ENCODE results near the gene GALK1. TPM values are rescaled to one million over a fixed set of nuclear protein-coding genes. Genes with fewer than 3 reads are reported as not detected.
"Not testable (repeated sequence)": the region's sequence is repeated elsewhere in the genome, so short reads cannot be mapped to it uniquely, and the experiment has no call there.

Gene GALK1
- polyA plus RNA-seq, 2 of the 4 experiments (the other 2 are of a cell fraction): 20.7 to 54.3 TPM

DNA sequence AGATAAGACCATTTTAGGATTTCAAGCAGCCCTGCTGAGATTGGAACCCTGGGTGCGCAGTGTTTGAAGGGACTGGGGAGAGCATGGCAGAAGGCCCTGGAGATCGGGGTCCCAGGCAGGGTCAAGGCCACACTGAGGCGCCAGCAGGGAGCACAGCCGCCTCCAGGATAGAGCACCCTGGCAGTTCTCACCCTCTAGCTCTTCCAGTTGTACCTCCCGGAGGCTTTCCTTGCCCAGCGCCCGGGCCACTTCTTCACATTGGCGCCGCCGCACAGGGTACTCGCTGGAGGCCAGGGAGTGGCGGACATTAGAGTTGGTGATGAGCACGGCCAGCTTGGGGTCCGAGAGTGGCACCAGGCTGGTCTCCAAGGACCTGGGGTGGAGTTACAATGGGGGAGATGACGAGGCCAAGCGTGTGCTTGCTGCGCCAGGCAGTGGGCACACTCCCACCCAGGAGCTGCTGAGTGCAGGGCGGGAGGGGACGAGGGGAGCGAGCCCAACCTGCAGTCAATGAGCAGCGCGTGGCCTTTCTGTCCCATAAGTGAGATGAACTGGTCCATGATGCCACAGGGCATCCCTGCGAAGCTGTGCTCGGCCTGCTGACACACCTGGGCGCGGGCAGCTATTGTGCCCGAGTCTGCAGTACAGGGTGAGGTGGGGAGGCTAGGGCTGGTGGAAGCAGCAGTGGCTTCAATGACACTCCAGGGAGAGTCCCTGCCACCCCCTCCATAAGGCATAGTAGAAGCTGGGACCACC lies 2.3 kb downstream of the GALK1 start:
- WGBS (ENCODE audit: missing lambda C conversion rate): 95% methylated on average over 27 of the region's 27 CpGs
- Histone ChIP-seq H3K27ac (no peak overlapping the region), H3K4me3 (no peak overlapping the region), H3K4me1 (peaks cover 13% of the 10 kb centered on the region), H3K9me3 (no peaks in the 10 kb centered on the region), H3K4me2 (no peak overlapping the region)
- ATAC-seq: no peak
- 0 out of 2 replicates have a peak, but pooled peaks have one; percentile 15 for TF ChIP-seq POLR2A (IDR thresholded peaks at IDR 0.05; ENCODE audit: low read length)
- no peak for TF ChIP-seq EHF (CRISPR knock-in tag; IDR thresholded peaks at IDR 0.05)
- no peak for DNase-seq (ENCODE audit: low read depth in 1 of 2, low spot score in 1 of 2)
- no peak for FAIRE-seq
- ChIA-PET POLR2A (interaction anchor here (1.0 to 5.1 kb wide), 4 partner anchors 10 to 17 kb away, joined by 4 to 73 read pairs (median 22); a partner anchor contains a TSS), CTCF (interaction anchor here (0.8 to 43.5 kb wide), 11 partner anchors 9 to 161 kb away, joined by 3 to 1931 read pairs (median 9); partner anchors contain the start of genes RECQL5, SAP30BP, SMIM5 and UNK)

DNA sequence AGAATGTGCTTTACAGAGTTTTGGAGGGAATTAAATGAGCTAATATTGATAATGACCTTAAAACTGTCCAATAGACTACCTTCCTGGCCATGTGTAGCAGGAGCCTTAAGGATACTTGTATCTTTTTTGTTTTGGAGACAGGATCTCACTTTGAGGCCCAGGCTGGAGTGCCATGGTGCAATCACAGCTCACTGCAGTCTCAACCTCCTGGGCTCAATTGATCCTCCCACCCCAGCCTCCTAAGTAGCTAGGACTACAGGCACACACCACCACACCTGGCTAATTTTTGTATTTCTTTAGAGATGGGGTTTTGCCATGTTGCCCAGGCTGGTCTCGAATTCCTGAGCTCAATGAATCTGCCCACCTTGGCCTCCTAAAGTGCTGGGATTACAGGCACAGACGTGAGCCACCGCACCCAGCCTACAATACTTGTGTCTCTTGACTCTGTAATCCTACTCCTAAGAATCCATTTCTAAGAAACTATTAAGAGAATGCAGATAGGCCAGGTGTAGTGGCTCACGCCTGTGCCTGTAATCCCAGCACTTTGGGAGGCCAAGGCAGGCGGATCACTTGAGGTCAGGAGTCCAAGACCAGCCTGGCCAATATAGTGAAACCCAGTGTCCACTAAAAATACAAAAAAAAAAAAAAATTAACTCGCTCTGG lies 4.9 kb downstream of the GALK1 start:
- not testable (repeated sequence) for H3K9me3 ChIP-seq; H3K4me2 ChIP-seq; DNase-seq (ENCODE audit: low read depth in 1 of 2, low spot score in 1 of 2); H3K4me3 ChIP-seq; FAIRE-seq; H3K27ac ChIP-seq; ATAC-seq
- POLR2A ChIA-PET: interaction anchor here (1.2 to 2.3 kb wide), 2 partner anchors 20 to 25 kb away, joined by 3 to 13 read pairs; partner anchors contain the start of gene UNK
- 94% methylated on average over 6 of the region's 6 CpGs for WGBS (ENCODE audit: missing lambda C conversion rate)
- CTCF ChIA-PET: interaction anchor here (0.6 to 43.5 kb wide), 9 partner anchors 11 to 245 kb away, joined by 3 to 1931 read pairs (median 4); partner anchors contain the start of genes RECQL5, SAP30BP and SMIM5
- H3K4me1 ChIP-seq: peaks cover 13% of the 10 kb centered on the region

DNA sequence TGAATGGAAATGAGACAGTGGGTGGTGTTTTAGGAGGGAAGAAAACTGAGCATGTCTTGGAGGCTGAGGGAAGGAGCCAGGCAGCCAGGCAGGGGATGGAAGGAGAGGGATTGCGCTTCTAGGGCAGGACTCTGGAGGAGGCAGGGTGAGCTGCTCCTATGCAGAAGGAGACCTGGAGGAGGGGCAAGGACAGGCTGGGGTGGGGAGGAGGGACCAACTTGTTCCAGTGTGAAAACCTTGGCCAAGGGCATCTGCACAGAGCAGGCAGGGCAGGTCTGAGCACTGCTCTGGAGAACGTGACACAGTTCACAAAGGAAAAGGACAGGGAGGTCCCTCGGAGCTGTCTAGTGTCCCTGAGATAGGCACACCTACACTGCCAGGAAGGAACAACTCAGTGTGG lies 5.5 kb downstream of the GALK1 start:
- ChIA-PET POLR2A (interaction anchor here (1.2 to 2.3 kb wide), 2 partner anchors 21 to 26 kb away, joined by 3 to 13 read pairs; partner anchors contain the start of gene UNK), CTCF (interaction anchor here (0.5 to 43.5 kb wide), 11 partner anchors 10 to 246 kb away, joined by 3 to 1931 read pairs (median 4); partner anchors contain the start of genes RECQL5, SAP30BP and SMIM5)
- no peak overlapping the region for H3K4me2 ChIP-seq
- DNase-seq (ENCODE audit: low read depth in 1 of 2, low spot score in 1 of 2) (no peak), FAIRE-seq (no peak), ATAC-seq (no peak)
- no peak overlapping the region for H3K27ac ChIP-seq
- peaks cover 13% of the 10 kb centered on the region for H3K4me1 ChIP-seq
- H3K9me3 ChIP-seq: no peaks in the 10 kb centered on the region
- H3K4me3 ChIP-seq: no peak overlapping the region
- 78% methylated on average over 3 of the region's 3 CpGs for WGBS (ENCODE audit: missing lambda C conversion rate)
- no peak for TF ChIP-seq POLR2AphosphoS2 (conservative IDR thresholded peaks at IDR 0.05; ENCODE audit: low read length)
- no peak for TF ChIP-seq PHF8 (IDR thresholded peaks at IDR 0.05; ENCODE audit: borderline replicate concordance, low read depth)
- TF ChIP-seq CHD2 (IDR thresholded peaks at IDR 0.05; ENCODE audit: low read length, partially characterized antibody): no peak
- no peak for TF ChIP-seq CBX2 (IDR thresholded peaks at IDR 0.05; ENCODE audit: borderline replicate concordance, low read depth)
- no peak for TF ChIP-seq RARB (CRISPR knock-in tag; IDR thresholded peaks at IDR 0.05)
- TF ChIP-seq ESRRA (IDR thresholded peaks at IDR 0.05; ENCODE audit: borderline replicate concordance, low read length): no peak
- TF ChIP-seq, protein P1, sequence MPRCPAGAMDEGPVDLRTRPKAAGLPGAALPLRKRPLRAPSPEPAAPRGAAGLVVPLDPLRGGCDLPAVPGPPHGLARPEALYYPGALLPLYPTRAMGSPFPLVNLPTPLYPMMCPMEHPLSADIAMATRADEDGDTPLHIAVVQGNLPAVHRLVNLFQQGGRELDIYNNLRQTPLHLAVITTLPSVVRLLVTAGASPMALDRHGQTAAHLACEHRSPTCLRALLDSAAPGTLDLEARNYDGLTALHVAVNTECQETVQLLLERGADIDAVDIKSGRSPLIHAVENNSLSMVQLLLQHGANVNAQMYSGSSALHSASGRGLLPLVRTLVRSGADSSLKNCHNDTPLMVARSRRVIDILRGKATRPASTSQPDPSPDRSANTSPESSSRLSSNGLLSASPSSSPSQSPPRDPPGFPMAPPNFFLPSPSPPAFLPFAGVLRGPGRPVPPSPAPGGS (IDR thresholded peaks at IDR 0.05): no peak
- no peak for TF ChIP-seq HOXB13 (CRISPR knock-in tag; IDR thresholded peaks at IDR 0.05; ENCODE audit: low read depth)
- TF ChIP-seq NR3C1 (IDR thresholded peaks at IDR 0.05): no peak
- TF ChIP-seq, protein P2, sequence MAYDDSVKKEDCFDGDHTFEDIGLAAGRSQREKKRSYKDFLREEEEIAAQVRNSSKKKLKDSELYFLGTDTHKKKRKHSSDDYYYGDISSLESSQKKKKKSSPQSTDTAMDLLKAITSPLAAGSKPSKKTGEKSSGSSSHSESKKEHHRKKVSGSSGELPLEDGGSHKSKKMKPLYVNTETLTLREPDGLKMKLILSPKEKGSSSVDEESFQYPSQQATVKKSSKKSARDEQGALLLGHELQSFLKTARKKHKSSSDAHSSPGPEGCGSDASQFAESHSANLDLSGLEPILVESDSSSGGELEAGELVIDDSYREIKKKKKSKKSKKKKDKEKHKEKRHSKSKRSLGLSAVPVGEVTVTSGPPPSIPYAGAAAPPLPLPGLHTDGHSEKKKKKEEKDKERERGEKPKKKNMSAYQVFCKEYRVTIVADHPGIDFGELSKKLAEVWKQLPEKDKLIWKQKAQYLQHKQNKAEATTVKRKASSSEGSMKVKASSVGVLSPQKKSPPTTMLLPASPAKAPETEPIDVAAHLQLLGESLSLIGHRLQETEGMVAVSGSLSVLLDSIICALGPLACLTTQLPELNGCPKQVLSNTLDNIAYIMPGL (CRISPR knock-in tag; IDR thresholded peaks at IDR 0.05; ENCODE audit: borderline replicate concordance): no peak
